IMR-90 (cell line): ENCODE results near the gene GAS7. TPM values are rescaled to one million over a fixed set of nuclear protein-coding genes. Genes with fewer than 3 reads are reported as not detected.

Experiments used
- ATAC-seq: fragments of 200-7000 bp; cut with Tn5 transposase; 2 replicates; pipeline ENCODE4 v1.9.1; 2020; ENCODE audit warnings: low read depth, mild to moderate bottlenecking, moderate library complexity
- BruUV-seq: library from RNA; stranded (reverse); fragments of 400-500 nt; replicated peaks from 2 replicates; lab custom pipeline; 2021; lab: Mats Ljungman, UMichigan
- CTCF ChIA-PET: fragments of 300-600 bp; formaldehyde crosslinking; extraction: SDS; loops from one replicate; lab custom pipeline; 2021; ENCODE audit warnings: antibody characterized with exemption; lab: Yijun Ruan, JAX
- POLR2A ChIA-PET: fragments of 300-600 bp; sonication (Branson Sonifier 250); formaldehyde crosslinking; loops from one replicate; lab custom pipeline; 2022; ENCODE audit warnings: antibody characterized with exemption; ENCODE audit not compliant: unreplicated experiment; lab: Charles Lee
- DNase-seq: peaks from one replicate; pipeline ENCODE4 v3.0.0; 2013
- H2AFZ ChIP-seq: replicated peaks from 2 replicates; pipeline ENCODE3; 2013; ENCODE audit warnings: low read length, mild to moderate bottlenecking; ENCODE audit not compliant: poor library complexity
- H2AK5ac ChIP-seq: 2 replicates; pipeline ENCODE4 v1.6.1; 2013; ENCODE audit warnings: low read depth, low read length, inconsistent platforms
- H2AK9ac ChIP-seq: replicated peaks from 2 replicates; pipeline ENCODE3; 2013; ENCODE audit warnings: mild to moderate bottlenecking, low read depth, low read length, moderate library complexity; ENCODE audit not compliant: poor library complexity
- H2BK120ac ChIP-seq: 2 replicates; pipeline ENCODE4 v1.6.1; 2013; ENCODE audit warnings: low read depth, low read length, inconsistent platforms
- H2BK15ac ChIP-seq: 3 replicates; pipeline ENCODE4 v1.6.1; 2013; ENCODE audit warnings: low read depth, low read length, inconsistent platforms
- H2BK20ac ChIP-seq: 2 replicates; pipeline ENCODE4 v1.6.1; 2013; ENCODE audit warnings: low read depth, mild to moderate bottlenecking, inconsistent platforms, low read length, moderate library complexity
- H2BK5ac ChIP-seq: 2 replicates; pipeline ENCODE4 v1.6.1; 2013; ENCODE audit warnings: mild to moderate bottlenecking, low read depth, low read length, inconsistent platforms; ENCODE audit not compliant: poor library complexity, severe bottlenecking
- H3K14ac ChIP-seq: replicated peaks from 2 replicates; pipeline ENCODE4 v1.6.1; 2013; ENCODE audit warnings: low read depth, low read length, inconsistent platforms
- H3K18ac ChIP-seq: 2 replicates; pipeline ENCODE4 v1.6.1; 2013; ENCODE audit warnings: low read depth, low read length, control low read depth
- H3K23ac ChIP-seq: 2 replicates; pipeline ENCODE4 v1.6.1; 2013; ENCODE audit warnings: low read depth, low read length, inconsistent platforms
- H3K27ac ChIP-seq: 2 replicates; pipeline ENCODE4 v1.5.1; 2013; ENCODE audit warnings: mild to moderate bottlenecking, control low read depth, low read length; ENCODE audit not compliant: insufficient read depth
- H3K27me3 ChIP-seq: 2 replicates; pipeline ENCODE4 v1.6.1; 2013; ENCODE audit warnings: low read length; ENCODE audit not compliant: control insufficient read depth, insufficient read depth
- H3K36me3 ChIP-seq: 2 replicates; pipeline ENCODE4 v1.6.1; 2013; ENCODE audit warnings: low read length, mixed read lengths; ENCODE audit not compliant: control insufficient read depth, insufficient read depth
- H3K4ac ChIP-seq: 2 replicates; pipeline ENCODE4 v1.6.1; 2013; ENCODE audit warnings: low read depth, low read length, inconsistent platforms
- H3K4me1 ChIP-seq: 2 replicates; pipeline ENCODE4 v1.6.1; 2013; ENCODE audit warnings: low read length, mixed read lengths; ENCODE audit not compliant: control insufficient read depth, insufficient read depth
- H3K4me2 ChIP-seq: 2 replicates; pipeline ENCODE4 v1.6.1; 2013; ENCODE audit warnings: low read depth, mild to moderate bottlenecking, control low read depth, low read length, moderate library complexity
- H3K4me3 ChIP-seq: 2 replicates; pipeline ENCODE4 v1.5.1; 2013; ENCODE audit warnings: low read depth, mild to moderate bottlenecking, control low read depth, low read length, moderate library complexity; ENCODE audit not compliant: insufficient read depth
- H3K56ac ChIP-seq: 2 replicates; pipeline ENCODE4 v1.6.1; 2013; ENCODE audit warnings: low read length, inconsistent platforms; ENCODE audit not compliant: insufficient read depth; ENCODE audit errors: extremely low read depth
- H3K79me1 ChIP-seq, 2 experiments: 2 replicates each; pipeline ENCODE4 v1.6.1; 2013; ENCODE audit warnings: low read length in 2 of 2, inconsistent platforms in 1 of 2, low read depth in 1 of 2
- H3K9ac ChIP-seq: 2 replicates; pipeline ENCODE4 v1.6.1; 2013; ENCODE audit warnings: low read depth, low read length, control low read depth
- H3K9me1 ChIP-seq: 2 replicates; pipeline ENCODE4 v1.6.1; 2013; ENCODE audit warnings: low read length, inconsistent platforms; ENCODE audit not compliant: insufficient read depth
- H3K9me3 ChIP-seq: 2 replicates; pipeline ENCODE4 v1.6.1; 2013; ENCODE audit warnings: low read length; ENCODE audit not compliant: control insufficient read depth, insufficient read depth
- H4K20me1 ChIP-seq: 2 replicates; pipeline ENCODE4 v1.6.1; 2013; ENCODE audit warnings: low read length, inconsistent platforms; ENCODE audit not compliant: insufficient read depth
- H4K5ac ChIP-seq: 2 replicates; pipeline ENCODE4 v1.6.1; 2013; ENCODE audit warnings: mild to moderate bottlenecking, low read depth, low read length, control low read depth
- H4K8ac ChIP-seq, 2 experiments: 2 replicates each; pipeline ENCODE4 v1.6.1; 2013; ENCODE audit warnings: low read depth in 2 of 2, low read length in 2 of 2, control low read depth in 1 of 2, inconsistent platforms in 1 of 2
- H4K91ac ChIP-seq: 2 replicates; pipeline ENCODE4 v1.6.1; 2013; ENCODE audit warnings: low read depth, low read length, inconsistent platforms; ENCODE audit not compliant: insufficient read depth
- BHLHE40 ChIP-seq: fragments of 150-350 bp; IDR thresholded peaks from 2 replicates; pipeline ENCODE4 v1.6.1; 2016; ENCODE audit warnings: mild to moderate bottlenecking, low read depth, low read length
- CEBPB ChIP-seq: IDR thresholded peaks from 2 replicates; pipeline ENCODE4 v1.6.1; 2012; ENCODE audit warnings: low read depth, low read length, improper control_type of control experiment
- CHD1 ChIP-seq: IDR thresholded peaks from 2 replicates; pipeline ENCODE4 v1.6.1; 2012; ENCODE audit warnings: low read depth, low read length, improper control_type of control experiment
- CTCF ChIP-seq: conservative IDR thresholded peaks from 2 replicates; pipeline ENCODE4 v1.5.1; 2012; ENCODE audit warnings: mild to moderate bottlenecking, low read depth, low read length, improper control_type of control experiment
- FOS ChIP-seq: fragments of 150-350 bp; IDR thresholded peaks from 2 replicates; pipeline ENCODE4 v1.6.1; 2016; ENCODE audit warnings: low read depth, low read length
- MAFK ChIP-seq: IDR thresholded peaks from 2 replicates; pipeline ENCODE4 v1.6.1; 2012; ENCODE audit warnings: low read depth, low read length, improper control_type of control experiment
- MXI1 ChIP-seq: IDR thresholded peaks from 2 replicates; pipeline ENCODE4 v1.6.1; 2012; ENCODE audit warnings: low read depth, mild to moderate bottlenecking, low read length, moderate library complexity, borderline replicate concordance
- POLR2A ChIP-seq: IDR thresholded peaks from 2 replicates; pipeline ENCODE4 v1.6.1; 2012; ENCODE audit warnings: mild to moderate bottlenecking, low read depth, low read length
- RCOR1 ChIP-seq: IDR thresholded peaks from 2 replicates; pipeline ENCODE4 v1.6.1; 2012; ENCODE audit warnings: mild to moderate bottlenecking, low read length, improper control_type of control experiment; ENCODE audit not compliant: insufficient replicate concordance
- SMC3 ChIP-seq: fragments of 150-350 bp; IDR thresholded peaks from 2 replicates; pipeline ENCODE4 v1.6.1; 2016; ENCODE audit warnings: low read depth, mild to moderate bottlenecking, antibody characterized with exemption, low read length, moderate library complexity
- USF2 ChIP-seq: fragments of 150-350 bp; IDR thresholded peaks from 2 replicates; pipeline ENCODE4 v1.6.1; 2017; ENCODE audit warnings: mild to moderate bottlenecking, antibody characterized with exemption, low read length, low read depth
- WGBS, 2 experiments: methylation state at CpG; one replicate each; pipeline versions ENCODE4 v1.1.5 to v1.1.7; 2013; ENCODE audit warnings: missing lambda C conversion rate in 2 of 2; ENCODE audit not compliant: insufficient read length in 1 of 2; ENCODE audit errors: extremely low coverage in 2 of 2; 5-methylcytosine and 5-hydroxymethylcytosine counted together
- dilution Hi-C: fragments of 300-500 bp; cut with HindIII; formaldehyde crosslinking; loops from one replicate; pipeline ENCODE4 v1.14.3; 2018; ENCODE audit warnings: low sequenced_read_pairs; ENCODE audit not compliant: unreplicated experiment
- in situ Hi-C: fragments of 300-500 bp; cut with MboI; formaldehyde crosslinking; loops from 3 replicates; pipeline ENCODE4 v1.14.3; 2019; ENCODE audit warnings: low sequenced_read_pairs, inconsistent platforms, mixed read lengths
- intact Hi-C: fragments of 100-400 bp; cut with micrococcal nuclease; formaldehyde crosslinking; loops from 2 replicates; pipeline ENCODE4 v1.10.0; 2022
- polyA plus RNA-seq, 3 experiments: library from polyadenylated mRNA; depleted of rRNA; stranded (reverse); fragments of >200 nt; gene quantifications; 2 replicates each; pipeline ENCODE4 v1.2.3, GENCODE V29; 2012; ENCODE audit warnings: low replicate concordance in 1 of 3
- total RNA-seq: library from RNA; depleted of rRNA; stranded (reverse); fragments of >200 nt; gene quantifications from 2 replicates; pipeline ENCODE4 v1.2.3, GENCODE V29; 2012

The GAS7 gene
- total and polyA plus RNA-seq, 2 of the 4 experiments (the other 2 are of a cell fraction) = 4.6 to 5.0 TPM

GRCh38 chr17:10208604-10209193 is 10.3 kb upstream of the GAS7 start:
- no peak overlapping the region for H2BK20ac ChIP-seq
- no peak overlapping the region for H2BK15ac ChIP-seq
- peaks cover 6% of the 10 kb centered on the region for H3K9me3 ChIP-seq
- no peaks in the 10 kb centered on the region for H3K36me3 ChIP-seq
- intact Hi-C loops = no loop called here
- no peak overlapping the region for H4K91ac ChIP-seq
- H2AK5ac ChIP-seq = no peak overlapping the region
- ATAC-seq = no peak
- no peaks in the 10 kb centered on the region for H3K79me1 ChIP-seq
- no peak overlapping the region for H3K4ac ChIP-seq
- ChIA-PET POLR2A (interaction anchor here (0.6 kb wide), 1 partner anchor 10 kb away, joined by 4 read pairs; the partner anchor contains the start of gene GAS7), CTCF (no interaction called here)
- no peak overlapping the region for H3K56ac ChIP-seq
- no peak overlapping the region for H3K23ac ChIP-seq
- no peak overlapping the region for H3K9ac ChIP-seq
- H2BK5ac ChIP-seq = no peak overlapping the region
- TF ChIP-seq POLR2A = no peak
- TF ChIP-seq USF2 = no peak
- TF ChIP-seq SMC3 = no peak
- TF ChIP-seq CEBPB = no peak
- no peak for TF ChIP-seq CTCF
- no peak for TF ChIP-seq BHLHE40
- no peak for TF ChIP-seq RCOR1
- no peak for TF ChIP-seq MXI1
- TF ChIP-seq FOS = no peak
- no peak for TF ChIP-seq CHD1
- TF ChIP-seq MAFK = no peak
- no peak overlapping the region for H3K4me2 ChIP-seq
- H3K4me3 ChIP-seq = no peak overlapping the region
- no peaks in the 10 kb centered on the region for H3K27me3 ChIP-seq
- no peak overlapping the region for H3K18ac ChIP-seq
- in situ Hi-C loops = no loop called here
- no peak overlapping the region for H3K27ac ChIP-seq
- H2BK120ac ChIP-seq = no peak overlapping the region
- WGBS, 2 experiments = 96% methylated on average over 2 of the region's 7 CpGs; no CpG with 5 or more reads in 1 of the 2 experiments
- H3K9me1 ChIP-seq = no peaks in the 10 kb centered on the region
- no peak for DNase-seq
- no peak overlapping the region for H2AK9ac ChIP-seq
- peaks cover 2% of the 10 kb centered on the region; the same call in 1 of the 2 replicates for H3K4me1 ChIP-seq
- no peak overlapping the region for H2AFZ ChIP-seq
- H4K8ac ChIP-seq = no peak overlapping the region
- no peak overlapping the region for H4K5ac ChIP-seq
- H3K14ac ChIP-seq = no peak overlapping the region
- no peaks in the 10 kb centered on the region for H4K20me1 ChIP-seq
- no TSS peak for BruUV-seq
- dilution Hi-C loops = no loop called here
